RPMI7951 (cell line): ENCODE measurements around the gene PEX3. TPM values are rescaled to one million over a fixed set of nuclear protein-coding genes. Genes with fewer than 3 reads are reported as not detected.

Experiments used
- DNase-seq: peaks from one replicate; pipeline ENCODE4 v3.0.0-alpha.2; 2012; ENCODE audit warnings: low read depth
- total RNA-seq: library from RNA; depleted of rRNA; stranded (reverse); fragments of >200 nt; shearing (Covaris generic); gene quantifications from 2 replicates; pipeline ENCODE4 v1.2.3, GENCODE V29; 2014; rRNA removed

PEX3 gene
- total RNA-seq, 1 experiment from 2014 or later = 41.6 TPM

DNA sequence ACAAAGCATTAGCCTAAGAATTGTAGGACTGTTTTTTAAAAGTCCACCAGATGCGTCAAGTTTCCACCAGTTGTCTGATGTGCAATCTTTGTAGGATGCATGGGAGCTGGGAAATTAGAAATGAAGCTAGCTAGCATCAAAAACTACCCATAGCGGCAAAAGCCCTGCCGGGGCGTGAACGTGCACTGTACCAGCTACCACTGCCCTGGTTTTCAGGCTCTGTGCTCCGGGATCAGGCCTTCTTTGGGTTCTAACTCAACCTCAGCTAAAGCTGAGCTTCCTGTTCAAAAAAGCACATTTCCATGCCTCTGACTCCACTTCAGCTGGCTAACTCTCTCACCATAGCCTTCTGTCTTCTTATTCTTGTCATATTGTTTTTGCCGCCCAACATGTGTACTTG is 87.8 kb downstream of the PEX3 start:
- no peak for DNase-seq

DNA sequence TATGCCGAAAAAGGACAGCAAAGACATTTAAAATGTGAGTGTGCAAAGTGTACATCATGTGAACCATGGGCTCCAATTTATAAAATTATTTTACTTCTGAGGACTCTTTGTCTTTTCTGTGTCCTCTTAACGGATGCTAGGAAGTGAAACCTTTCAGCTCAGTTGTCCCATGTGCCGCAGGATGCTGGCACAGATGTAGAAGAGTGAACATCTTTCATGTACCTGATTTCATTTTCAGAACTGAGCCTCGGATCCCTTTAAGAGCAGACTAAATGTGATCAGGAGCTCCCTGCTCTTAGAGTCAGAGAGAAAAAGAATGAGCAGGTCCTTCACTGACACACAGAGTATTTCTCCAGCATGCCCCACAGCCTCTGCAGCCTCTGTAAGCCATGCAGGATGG is 88.5 kb downstream of the PEX3 start:
- no peak for DNase-seq

DNA sequence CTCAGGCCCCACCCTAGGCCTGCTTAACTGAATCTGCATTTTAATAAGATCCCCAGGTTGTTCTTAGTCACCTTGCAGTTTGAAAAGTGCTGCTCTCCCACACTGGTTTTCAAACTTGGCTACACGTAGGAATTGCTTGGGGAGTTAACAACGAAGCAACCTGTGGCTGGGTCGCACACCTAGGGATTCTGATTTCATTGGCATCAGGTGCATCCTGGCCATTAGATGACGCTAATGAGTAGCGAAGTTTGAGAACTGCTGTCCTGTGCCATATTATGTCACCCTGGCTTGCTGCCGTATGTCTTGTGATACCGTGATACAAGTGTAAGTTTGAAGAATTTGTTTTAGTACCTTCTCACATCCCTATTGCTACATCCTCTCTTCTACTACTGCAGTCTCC is 89.1 kb downstream of the PEX3 start:
- no peak for DNase-seq

DNA sequence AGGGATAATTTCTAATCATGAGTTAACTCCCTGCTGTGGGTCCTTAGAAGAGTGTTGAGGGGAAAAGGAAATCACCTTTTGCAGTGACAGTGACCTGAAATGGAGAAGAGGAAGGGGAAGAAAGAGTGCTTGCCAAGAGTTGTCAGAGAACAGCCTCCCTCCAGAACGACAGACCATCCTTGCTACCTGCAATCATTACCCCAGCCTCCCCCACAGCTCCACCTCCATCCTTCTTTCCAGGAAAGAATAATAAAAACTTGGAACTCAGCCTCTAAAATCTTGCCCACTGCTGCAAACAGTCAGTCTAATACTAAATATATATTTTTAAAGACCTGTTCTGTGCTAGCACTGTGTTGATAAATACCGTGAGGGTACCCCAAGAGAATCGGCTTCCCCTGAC is 89.6 kb downstream of the PEX3 start:
- no peak for DNase-seq

Other genes with a start within 250 kb of the PEX3 start
- 4.6 and 7.0 TPM in 2 replicates for gene ADAT2, start 110 bp upstream of the PEX3 start, total RNA-seq
- gene FUCA2, start 60.9 kb downstream of the PEX3 start, total RNA-seq = 108 and 111 TPM in 2 replicates
- 23.7 and 30.3 TPM in 2 replicates for gene PHACTR2, start 227.2 kb downstream of the PEX3 start, total RNA-seq